Lung (tissue), 12 donors: Measurements from ENCODE around the gene CREBZF. TPM values are rescaled to one million over a fixed set of nuclear protein-coding genes. Genes with fewer than 3 reads are reported as not detected.

Experiments
- ATAC-seq: fragments of 200-7000 bp; cut with Tn5 transposase; one replicate; pipeline ENCODE4 v1.9.1; 2020; ENCODE audit warnings: moderate number of reproducible peaks; ENCODE audit not compliant: insufficient read depth, low FRiP score
- DNase-seq, 3 donors: peaks; one replicate each; pipeline ENCODE4 v3.0.0-alpha.2; 2013 to 2017
- H3K27ac ChIP-seq, 2 donors: one replicate each; pipeline ENCODE4 v1.5.1; 2013; ENCODE audit warnings: mild to moderate bottlenecking in 2 of 2, moderate library complexity in 2 of 2, control low read depth in 1 of 2, inconsistent platforms in 1 of 2, low read depth in 1 of 2, low read length in 1 of 2
- H3K27me3 ChIP-seq, 3 donors: one replicate each; pipeline ENCODE4 v1.5.1; 2013; ENCODE audit warnings: low read length in 2 of 3; ENCODE audit not compliant: control insufficient read depth in 3 of 3, insufficient read depth in 3 of 3
- H3K36me3 ChIP-seq, 4 donors: one replicate each; pipeline ENCODE4 v1.5.1; 2013; ENCODE audit warnings: low read length in 4 of 4, mild to moderate bottlenecking in 1 of 4, moderate library complexity in 1 of 4; ENCODE audit not compliant: control insufficient read depth in 4 of 4, insufficient read depth in 4 of 4
- H3K4me1 ChIP-seq, 5 donors: one replicate each; pipeline ENCODE4 v1.5.1; 2013; ENCODE audit warnings: low read length in 5 of 5, mild to moderate bottlenecking in 2 of 5, moderate library complexity in 1 of 5; ENCODE audit not compliant: control insufficient read depth in 5 of 5, insufficient read depth in 5 of 5
- H3K4me3 ChIP-seq: one replicate; pipeline ENCODE4 v1.5.1; 2013; ENCODE audit warnings: mild to moderate bottlenecking, control low read depth, moderate library complexity
- H3K9ac ChIP-seq, 2 donors: one replicate each; pipeline ENCODE4 v1.5.1; 2013; ENCODE audit warnings: low read length in 2 of 2, control low read depth in 1 of 2; ENCODE audit not compliant: insufficient read depth in 1 of 2
- H3K9me3 ChIP-seq, 4 donors: one replicate each; pipeline ENCODE4 v1.5.1; 2013; ENCODE audit warnings: low read length in 3 of 4, mild to moderate bottlenecking in 1 of 4, moderate library complexity in 1 of 4; ENCODE audit not compliant: control insufficient read depth in 4 of 4, insufficient read depth in 3 of 4
- CTCF ChIP-seq: IDR thresholded peaks from 2 replicates; pipeline ENCODE4 v1.5.1; 2012; ENCODE audit warnings: mild to moderate bottlenecking; ENCODE audit errors: control extremely low read depth, extremely low read depth
- WGBS, 2 donors: extraction: QIAGEN DNeasy Blood & Tissue Kit; methylation state at CpG; one replicate each; pipeline ENCODE4 v1.1.7; 2013; 5-methylcytosine and 5-hydroxymethylcytosine counted together
- polyA plus RNA-seq, 2 donors: library from polyadenylated mRNA; stranded (reverse); fragments of 200-250 nt; gene quantifications; one replicate each; pipeline ENCODE4 v1.2.1, GENCODE V29; 2013
- total RNA-seq, 2 donors: library from RNA; depleted of rRNA in 1 of 2; stranded (reverse); fragments of >200 nt in 1 of 2; gene quantifications; one replicate each; pipeline ENCODE4 v1.2.1, GENCODE V29; 2014 to 2021
- donor health status: control.
- donor health status: control.
- donor health status: Bipolar disorder and iron deficiency.
- donor health status: healthy.
- donor health status: DM: yes; HTN: yes; CAD: no.

Gene CREBZF
- total and polyA plus RNA-seq, 4 donors = 20.2 to 115 (median 33.9) TPM

- H3K27me3 ChIP-seq = no peaks in the 10 kb centered on the region
- 71 to 84% methylated on average over 15 of the region's 15 CpGs for WGBS, 2 donors
- ATAC-seq (no peak), DNase-seq (peak; percentile 96 to 98 (median 98))
- H3K9ac ChIP-seq = peak overlapping the region in 1 of 2 donors; percentile 61
- H3K27ac ChIP-seq = peak overlapping the region in 1 of 2 donors; percentile 72
- H3K9me3 ChIP-seq = no peaks in the 10 kb centered on the region
- H3K36me3 ChIP-seq = no peaks in the 10 kb centered on the region
- TF ChIP-seq CTCF = no peak
- no peak overlapping the region for H3K4me3 ChIP-seq
- peaks cover 0 to 54% (median 2%) of the 10 kb centered on the region in 5 donors for H3K4me1 ChIP-seq
Observed at GRCh38 chr11:85685125-85685819, 20.3 kb upstream of the CREBZF start.

- H3K27me3 ChIP-seq = no peaks in the 10 kb centered on the region
- H3K27ac ChIP-seq = no peak overlapping the region
- no peaks in the 10 kb centered on the region for H3K9me3 ChIP-seq
- peaks cover 0 to 58% (median 7%) of the 10 kb centered on the region in 5 donors for H3K4me1 ChIP-seq
- peak; percentile 48 for ATAC-seq
- WGBS, 2 donors = 23 to 27% methylated on average over 37 to 43 of the region's 43 CpGs
- no peaks in the 10 kb centered on the region for H3K36me3 ChIP-seq
- peak overlapping the region; percentile 75 to 81 for H3K9ac ChIP-seq
- peak; percentile 84 to 89 (median 87) for DNase-seq
- TF ChIP-seq CTCF = no peak
- H3K4me3 ChIP-seq = peak overlapping the region; percentile 52
Observed at GRCh38 chr11:85682330-85683305, 17.7 kb upstream of the CREBZF start.

GRCh38 chr11:85680897-85681296 lies 16.0 kb upstream of the CREBZF start:
- Histone ChIP-seq H3K9ac (no peak overlapping the region), H3K36me3 (no peaks in the 10 kb centered on the region), H3K4me3 (no peak overlapping the region), H3K4me1 (peaks cover 0 to 47% (median 7%) of the 10 kb centered on the region in 5 donors), H3K9me3 (no peaks in the 10 kb centered on the region), H3K27me3 (no peaks in the 10 kb centered on the region), H3K27ac (no peak overlapping the region)
- 73 to 90% methylated on average over 1 of the region's 1 CpG for WGBS, 2 donors
- ATAC-seq (no peak), DNase-seq (no peak)
- TF ChIP-seq CTCF = no peak
